Measurements from ENCODE around the gene HNMT.

The HNMT gene

GRCh38 chr2:138028538-138028937 is 64.3 kb downstream of the HNMT start:
- Histone ChIP-seq H3K4me3 (no peak overlapping the region), H3K9me3 (ENCODE audit: low read depth, low read length) (no peaks in the 10 kb centered on the region), H3K9ac (ENCODE audit: insufficient read length) (no peak overlapping the region), H3K27ac (no peak overlapping the region), H3K36me3 (ENCODE audit: insufficient read depth, low read length) (no peaks in the 10 kb centered on the region)
- TF ChIP-seq FOXP2 (optimal IDR thresholded peaks at IDR 0.05; ENCODE audit: control extremely low read depth, extremely low read length, insufficient read depth) (no peak), POLR2AphosphoS5 (IDR thresholded peaks at IDR 0.05; ENCODE audit: borderline replicate concordance, low read depth, low read length) (no peak), EZH2 (IDR thresholded peaks at IDR 0.05) (no peak)
- no peak for DNase-seq (ENCODE audit: low read depth, low spot score)

- H3K9ac ChIP-seq (ENCODE audit: insufficient read length), result no peak overlapping the region
These were observed 65.0 kb downstream of the HNMT start for GRCh38 chr2:138029276-138029675.

GRCh38 chr2:138030459-138030858 is 66.2 kb downstream of the HNMT start:
- TF ChIP-seq EZH2 (IDR thresholded peaks at IDR 0.05) (no peak), FOXP2 (optimal IDR thresholded peaks at IDR 0.05; ENCODE audit: control extremely low read depth, extremely low read length, insufficient read depth) (no peak), POLR2AphosphoS5 (IDR thresholded peaks at IDR 0.05; ENCODE audit: borderline replicate concordance, low read depth, low read length) (no peak)
- Histone ChIP-seq H3K9ac (ENCODE audit: insufficient read length) (no peak overlapping the region), H3K9me3 (ENCODE audit: low read depth, low read length) (no peaks in the 10 kb centered on the region), H3K4me3 (no peak overlapping the region), H3K36me3 (ENCODE audit: insufficient read depth, low read length) (no peaks in the 10 kb centered on the region), H3K27ac (no peak overlapping the region)
- DNase-seq (ENCODE audit: low read depth, low spot score), result no peak

More at GRCh38 chr2:138029276-138029675, 65.0 kb downstream of the HNMT start:
- TF ChIP-seq FOXP2 (optimal IDR thresholded peaks at IDR 0.05; ENCODE audit: control extremely low read depth, extremely low read length, insufficient read depth) (no peak), POLR2AphosphoS5 (IDR thresholded peaks at IDR 0.05; ENCODE audit: borderline replicate concordance, low read depth, low read length) (no peak), EZH2 (IDR thresholded peaks at IDR 0.05) (no peak)
- H3K4me3 ChIP-seq, result no peak overlapping the region
- H3K36me3 ChIP-seq (ENCODE audit: insufficient read depth, low read length), result no peaks in the 10 kb centered on the region
- no peaks in the 10 kb centered on the region for H3K9me3 ChIP-seq (ENCODE audit: low read depth, low read length)
- no peak overlapping the region for H3K27ac ChIP-seq
- no peak for DNase-seq (ENCODE audit: low read depth, low spot score)

- Histone ChIP-seq H3K36me3 (ENCODE audit: insufficient read depth, low read length) (no peaks in the 10 kb centered on the region), H3K27ac (no peak overlapping the region), H3K4me3 (no peak overlapping the region), H3K9me3 (ENCODE audit: low read depth, low read length) (no peaks in the 10 kb centered on the region), H3K9ac (ENCODE audit: insufficient read length) (no peak overlapping the region)
- no peak for DNase-seq (ENCODE audit: low read depth, low spot score)
- no peak for TF ChIP-seq FOXP2 (optimal IDR thresholded peaks at IDR 0.05; ENCODE audit: control extremely low read depth, extremely low read length, insufficient read depth)
- no peak for TF ChIP-seq EZH2 (IDR thresholded peaks at IDR 0.05)
- TF ChIP-seq POLR2AphosphoS5 (IDR thresholded peaks at IDR 0.05; ENCODE audit: borderline replicate concordance, low read depth, low read length), result no peak
These were observed 68.1 kb downstream of the HNMT start for GRCh38 chr2:138032334-138032733.

- Histone ChIP-seq H3K4me3 (no peak overlapping the region), H3K36me3 (ENCODE audit: insufficient read depth, low read length) (no peaks in the 10 kb centered on the region), H3K27ac (no peak overlapping the region), H3K9ac (ENCODE audit: insufficient read length) (no peak overlapping the region), H3K9me3 (ENCODE audit: low read depth, low read length) (no peaks in the 10 kb centered on the region)
- DNase-seq (ENCODE audit: low read depth, low spot score), result no peak
- no peak for TF ChIP-seq FOXP2 (optimal IDR thresholded peaks at IDR 0.05; ENCODE audit: control extremely low read depth, extremely low read length, insufficient read depth)
- TF ChIP-seq EZH2 (IDR thresholded peaks at IDR 0.05), result no peak
- TF ChIP-seq POLR2AphosphoS5 (IDR thresholded peaks at IDR 0.05; ENCODE audit: borderline replicate concordance, low read depth, low read length), result no peak
These were observed 70.3 kb downstream of the HNMT start for GRCh38 chr2:138034536-138034935.

GRCh38 chr2:138035608-138036217 is 71.4 kb downstream of the HNMT start:
- H3K4me3 ChIP-seq, result no peak overlapping the region
- no peak overlapping the region for H3K27ac ChIP-seq
- no peak for DNase-seq (ENCODE audit: low read depth, low spot score)
- no peak overlapping the region for H3K9ac ChIP-seq (ENCODE audit: insufficient read length)
- H3K9me3 ChIP-seq (ENCODE audit: low read depth, low read length), result no peaks in the 10 kb centered on the region
- H3K36me3 ChIP-seq (ENCODE audit: insufficient read depth, low read length), result no peaks in the 10 kb centered on the region
- no peak for TF ChIP-seq FOXP2 (optimal IDR thresholded peaks at IDR 0.05; ENCODE audit: control extremely low read depth, extremely low read length, insufficient read depth)
- no peak for TF ChIP-seq EZH2 (IDR thresholded peaks at IDR 0.05)
- TF ChIP-seq POLR2AphosphoS5 (IDR thresholded peaks at IDR 0.05; ENCODE audit: borderline replicate concordance, low read depth, low read length), result no peak

GRCh38 chr2:138036522-138036921 is 72.2 kb downstream of the HNMT start:
- Histone ChIP-seq H3K9ac (ENCODE audit: insufficient read length) (no peak overlapping the region), H3K36me3 (ENCODE audit: insufficient read depth, low read length) (no peaks in the 10 kb centered on the region), H3K27ac (no peak overlapping the region), H3K4me3 (no peak overlapping the region), H3K9me3 (ENCODE audit: low read depth, low read length) (no peaks in the 10 kb centered on the region)
- TF ChIP-seq FOXP2 (optimal IDR thresholded peaks at IDR 0.05; ENCODE audit: control extremely low read depth, extremely low read length, insufficient read depth) (no peak), EZH2 (IDR thresholded peaks at IDR 0.05) (no peak), POLR2AphosphoS5 (IDR thresholded peaks at IDR 0.05; ENCODE audit: borderline replicate concordance, low read depth, low read length) (no peak)
- DNase-seq (ENCODE audit: low read depth, low spot score), result no peak

- Histone ChIP-seq H3K36me3 (ENCODE audit: insufficient read depth, low read length) (no peaks in the 10 kb centered on the region), H3K9me3 (ENCODE audit: low read depth, low read length) (no peaks in the 10 kb centered on the region), H3K9ac (ENCODE audit: insufficient read length) (no peak overlapping the region), H3K27ac (no peak overlapping the region), H3K4me3 (no peak overlapping the region)
- no peak for DNase-seq (ENCODE audit: low read depth, low spot score)
- TF ChIP-seq POLR2AphosphoS5 (IDR thresholded peaks at IDR 0.05; ENCODE audit: borderline replicate concordance, low read depth, low read length), result no peak
- no peak for TF ChIP-seq FOXP2 (optimal IDR thresholded peaks at IDR 0.05; ENCODE audit: control extremely low read depth, extremely low read length, insufficient read depth)
- TF ChIP-seq EZH2 (IDR thresholded peaks at IDR 0.05), result no peak
These were observed 72.8 kb downstream of the HNMT start for GRCh38 chr2:138037090-138037489.

GRCh38 chr2:138040616-138041015 is 76.3 kb downstream of the HNMT start:
- no peaks in the 10 kb centered on the region for H3K9me3 ChIP-seq (ENCODE audit: low read depth, low read length)

More at GRCh38 chr2:138040616-138041015, 76.3 kb downstream of the HNMT start:
- Histone ChIP-seq H3K9ac (ENCODE audit: insufficient read length) (no peak overlapping the region), H3K4me3 (no peak overlapping the region), H3K36me3 (ENCODE audit: insufficient read depth, low read length) (no peaks in the 10 kb centered on the region), H3K27ac (no peak overlapping the region)
- no peak for DNase-seq (ENCODE audit: low read depth, low spot score)
- no peak for TF ChIP-seq POLR2AphosphoS5 (IDR thresholded peaks at IDR 0.05; ENCODE audit: borderline replicate concordance, low read depth, low read length)
- no peak for TF ChIP-seq FOXP2 (optimal IDR thresholded peaks at IDR 0.05; ENCODE audit: control extremely low read depth, extremely low read length, insufficient read depth)
- TF ChIP-seq EZH2 (IDR thresholded peaks at IDR 0.05), result no peak
